Right lobe of liver (tissue), 6 donors: Measurements from ENCODE around the gene PNCK. TPM values are rescaled to one million over a fixed set of nuclear protein-coding genes. Genes with fewer than 3 reads are reported as not detected.

Source experiments
- ATAC-seq, 4 donors: fragments of 200-7000 bp; cut with Tn5 transposase; one replicate each; pipeline ENCODE4 v1.9.1; 2020; ENCODE audit warnings: mild to moderate bottlenecking in 4 of 4, moderate library complexity in 4 of 4
- DNase-seq, 3 donors: peaks; one replicate each; pipeline ENCODE4 v3.0.0-alpha.2; 2020
- H3K27ac ChIP-seq, 3 donors: fragments of 200-600 bp; one replicate each; pipeline ENCODE4 v1.8.0; 2022
- H3K27me3 ChIP-seq, 2 donors: fragments of 200-600 bp; one replicate each; pipeline ENCODE4 v1.8.0; 2022
- H3K36me3 ChIP-seq, 4 donors: fragments of 200-600 bp; sonication (generic) in 1 of 4; one replicate each; pipeline versions ENCODE4 v1.5.1 to v1.8.0; 2017 to 2022; ENCODE audit warnings: control low read depth in 1 of 4
- H3K4me1 ChIP-seq, 4 donors: fragments of 200-600 bp; sonication (generic) in 1 of 4; one replicate each; pipeline versions ENCODE4 v1.5.1 to v1.8.0; 2017 to 2022; ENCODE audit warnings: control low read depth in 1 of 4
- H3K4me3 ChIP-seq, 3 donors: fragments of 200-600 bp; one replicate each; pipeline ENCODE4 v1.8.0; 2022
- H3K9me3 ChIP-seq, 4 donors: fragments of 200-600 bp; sonication (generic) in 1 of 4; one replicate each; pipeline versions ENCODE4 v1.5.1 to v1.8.0; 2017 to 2022; ENCODE audit warnings: control low read depth in 1 of 4
- POLR2A ChIP-seq: fragments of 450-650 bp; IDR thresholded peaks from one replicate; pipeline ENCODE4 v1.6.1; 2017; ENCODE audit warnings: antibody characterized with exemption, mild to moderate bottlenecking
- WGBS: methylation state at CpG from one replicate; pipeline ENCODE4 v1.1.6; 2018; ENCODE audit warnings: low coverage, low lambda C conversion rate; ENCODE audit not compliant: insufficient coverage; ENCODE audit errors: missing lambda C conversion rate; 5-methylcytosine and 5-hydroxymethylcytosine counted together
- intact Hi-C, 2 donors: fragments of 100-400 bp; cut with DNase I; formaldehyde crosslinking; loops; one replicate each; pipeline versions ENCODE4 v1.11.2 to v1.14.1; 2022
- total RNA-seq, 6 experiments: library from RNA; depleted of rRNA in 2 of 6; stranded (reverse); fragments of >200 nt in 2 of 6; fragmentation: NEBNext Ultra II Directional in 3 of 6; extraction: Animal tissue kit (Norgen Biotek cat#: 25700) in 3 of 6; gene quantifications; one replicate each; pipeline versions ENCODE4 v1.1.0 to v1.2.4, GENCODE V29; 2016 to 2023
- TF ChIP-seq, protein P1 (sequence below), 4 donors: fragments of 200-600 bp in 3 of 4; fragments of 450-650 bp in 1 of 4; IDR thresholded peaks; one replicate each; pipeline versions ENCODE4 v1.5.1 to v1.8.0; 2016 to 2022; ENCODE audit warnings: antibody characterized with exemption in 4 of 4, mild to moderate bottlenecking in 2 of 4
- donor health status: DM: no; HTN: yes; CAD: no.
- donor health status: DM: no; HTN: no; CAD: no.
- donor health status: DM: no; HTN: no; CAD: no.
- donor health status: DM: no; HTN: yes; CAD: no.
- donor health status: DM: no; HTN: yes; CAD: no.

Gene PNCK
- total RNA-seq, 6 experiments from 2014 or later: 0.86 TPM; not detected in 5

GRCh38 chrX:153649915-153650782 is 23.5 kb downstream of the PNCK start:
- WGBS: 80% methylated on average over 1 of the region's 41 CpGs
- no peak for TF ChIP-seq POLR2A
- TF ChIP-seq, protein P1, sequence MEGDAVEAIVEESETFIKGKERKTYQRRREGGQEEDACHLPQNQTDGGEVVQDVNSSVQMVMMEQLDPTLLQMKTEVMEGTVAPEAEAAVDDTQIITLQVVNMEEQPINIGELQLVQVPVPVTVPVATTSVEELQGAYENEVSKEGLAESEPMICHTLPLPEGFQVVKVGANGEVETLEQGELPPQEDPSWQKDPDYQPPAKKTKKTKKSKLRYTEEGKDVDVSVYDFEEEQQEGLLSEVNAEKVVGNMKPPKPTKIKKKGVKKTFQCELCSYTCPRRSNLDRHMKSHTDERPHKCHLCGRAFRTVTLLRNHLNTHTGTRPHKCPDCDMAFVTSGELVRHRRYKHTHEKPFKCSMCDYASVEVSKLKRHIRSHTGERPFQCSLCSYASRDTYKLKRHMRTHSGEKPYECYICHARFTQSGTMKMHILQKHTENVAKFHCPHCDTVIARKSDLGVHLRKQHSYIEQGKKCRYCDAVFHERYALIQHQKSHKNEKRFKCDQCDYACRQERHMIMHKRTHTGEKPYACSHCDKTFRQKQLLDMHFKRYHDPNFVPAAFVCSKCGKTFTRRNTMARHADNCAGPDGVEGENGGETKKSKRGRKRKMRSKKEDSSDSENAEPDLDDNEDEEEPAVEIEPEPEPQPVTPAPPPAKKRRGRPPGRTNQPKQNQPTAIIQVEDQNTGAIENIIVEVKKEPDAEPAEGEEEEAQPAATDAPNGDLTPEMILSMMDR (IDR thresholded peaks at IDR 0.05): no peak
- Histone ChIP-seq H3K27me3 (peaks cover 0 to 8% of the 10 kb centered on the region in 2 donors), H3K4me3 (no peak overlapping the region), H3K9me3 (no peaks in the 10 kb centered on the region), H3K36me3 (no peaks in the 10 kb centered on the region), H3K27ac (no peak overlapping the region), H3K4me1 (no peaks in the 10 kb centered on the region)
- no peak for ATAC-seq
- DNase-seq: peak; percentile 13 to 44 (median 23)
- intact Hi-C loops: no loop called here

- WGBS: 57% methylated on average over 6 of the region's 26 CpGs
- peak; percentile 46 to 54 (median 51) for DNase-seq
- Histone ChIP-seq H3K9me3 (no peaks in the 10 kb centered on the region), H3K4me1 (no peaks in the 10 kb centered on the region), H3K36me3 (no peaks in the 10 kb centered on the region), H3K27ac (no peak overlapping the region), H3K27me3 (peaks cover 0 to 8% of the 10 kb centered on the region in 2 donors), H3K4me3 (no peak overlapping the region)
- ATAC-seq: peak; percentile 73 to 84 (median 78)
- TF ChIP-seq, protein P1 (IDR thresholded peaks at IDR 0.05): peak; percentile 47 to 58 (median 50)
- TF ChIP-seq POLR2A: no peak
- intact Hi-C loops: no loop called here
Observed at GRCh38 chrX:153649178-153649914, 24.3 kb downstream of the PNCK start.

- intact Hi-C loops: no loop called here
- H3K27me3 ChIP-seq: peaks cover 0 to 8% of the 10 kb centered on the region in 2 donors
- no peak for DNase-seq
- TF ChIP-seq, protein P1 (IDR thresholded peaks at IDR 0.05): no peak
- no peak for TF ChIP-seq POLR2A
- peaks cover 0 to 2% (median 0%) of the 10 kb centered on the region in 4 donors for H3K4me1 ChIP-seq
- no peak for ATAC-seq
- no peaks in the 10 kb centered on the region for H3K36me3 ChIP-seq
- H3K4me3 ChIP-seq: no peak overlapping the region
- no peaks in the 10 kb centered on the region for H3K9me3 ChIP-seq
- 61% methylated on average over 5 of the region's 17 CpGs for WGBS
- H3K27ac ChIP-seq: no peak overlapping the region
Observed at GRCh38 chrX:153648358-153649177, 25.0 kb downstream of the PNCK start.
